CD4-positive, alpha-beta T cell (primary cell): ENCODE results near the gene TMCC3. TPM values are rescaled to one million over a fixed set of nuclear protein-coding genes. Genes with fewer than 3 reads are reported as not detected.

Experiments used
- ATAC-seq: fragments of 200-7000 bp; cut with Tn5 transposase; one replicate; pipeline ENCODE4 v1.10.0; 2022; ENCODE audit warnings: mild to moderate bottlenecking; ENCODE audit not compliant: poor library complexity
- CTCF ChIA-PET: fragments of 350-600 bp; sonication (Branson Sonifier 250); formaldehyde crosslinking; loops from one replicate; lab custom pipeline; 2021; ENCODE audit warnings: antibody characterized with exemption, inconsistent platforms; lab: Charles Lee
- POLR2A ChIA-PET: fragments of 350-600 bp; sonication (Branson Sonifier 250); formaldehyde crosslinking; loops from one replicate; lab custom pipeline; 2021; ENCODE audit warnings: antibody characterized with exemption, inconsistent platforms; lab: Charles Lee
- DNase-seq, 14 experiments: peaks; one replicate each; pipeline ENCODE4 v3.0.0-alpha.2; 2013 to 2020; ENCODE audit warnings: mixed read lengths in 2 of 14
- H3K27ac ChIP-seq, 2 donors: one replicate each; pipeline versions ENCODE4 v1.5.1 to v1.7.0; 2013; ENCODE audit warnings: low read length in 2 of 2, low read depth in 1 of 2, mild to moderate bottlenecking in 1 of 2
- H3K27me3 ChIP-seq, 2 experiments: 1 replicate in 1 of 2; 2 replicates in 1 of 2; pipeline versions ENCODE4 v1.6.1 to v1.7.0; 2013; ENCODE audit warnings: low read length in 2 of 2, control low read depth in 1 of 2, mild to moderate bottlenecking in 1 of 2, moderate library complexity in 1 of 2; ENCODE audit not compliant: insufficient read depth in 2 of 2, control insufficient read depth in 1 of 2
- H3K36me3 ChIP-seq: one replicate; pipeline ENCODE4 v1.6.1; 2013; ENCODE audit warnings: low read length, control low read depth; ENCODE audit not compliant: insufficient read depth
- H3K4me1 ChIP-seq: one replicate; pipeline ENCODE4 v1.6.1; 2013; ENCODE audit warnings: low read length, control low read depth; ENCODE audit not compliant: insufficient read depth
- H3K4me3 ChIP-seq: one replicate; pipeline ENCODE4 v1.5.1; 2013; ENCODE audit warnings: mild to moderate bottlenecking, low read length, moderate library complexity
- H3K9me3 ChIP-seq, 2 experiments: 1 replicate in 1 of 2; 2 replicates in 1 of 2; pipeline versions ENCODE4 v1.6.1 to v1.7.0; 2013; ENCODE audit warnings: low read length in 2 of 2, mild to moderate bottlenecking in 2 of 2, control low read depth in 1 of 2, moderate library complexity in 1 of 2; ENCODE audit not compliant: control insufficient read depth in 1 of 2, insufficient read depth in 1 of 2
- H3K27ac Mint-ChIP-seq: one replicate; pipeline ENCODE4 v1.8.0; 2020; ENCODE audit warnings: mixed read lengths
- H3K27me3 Mint-ChIP-seq: one replicate; pipeline ENCODE4 v1.8.0; 2021; ENCODE audit warnings: mixed read lengths
- H3K36me3 Mint-ChIP-seq: one replicate; pipeline ENCODE4 v1.8.0; 2021; ENCODE audit warnings: low read depth, mixed read lengths
- H3K4me1 Mint-ChIP-seq: one replicate; pipeline ENCODE4 v1.8.0; 2021; ENCODE audit warnings: low read depth, mixed read lengths
- H3K4me3 Mint-ChIP-seq: one replicate; pipeline ENCODE4 v1.8.0; 2020; ENCODE audit warnings: mild to moderate bottlenecking, mixed read lengths
- H3K9me3 Mint-ChIP-seq: one replicate; pipeline ENCODE4 v1.8.0; 2020; ENCODE audit warnings: mixed read lengths
- CTCF ChIP-seq: fragments of 200-600 bp; IDR thresholded peaks from one replicate; pipeline ENCODE4 v1.8.0; 2022; ENCODE audit warnings: antibody characterized with exemption, mild to moderate bottlenecking
- intact Hi-C, 2 experiments: fragments of 100-400 bp; cut with DNase I in 1 of 2; cut with micrococcal nuclease in 1 of 2; formaldehyde crosslinking; loops; one replicate each; pipeline versions ENCODE4 v1.15.1 to v1.9.0; 2023 to 2025; cut with DNase I, micrococcal nuclease
- total RNA-seq, 174 experiments: library from RNA in 2 of 174; stranded (reverse) in 2 of 174; gene quantifications; one replicate each; pipeline ENCODE4 v1.2.3 and lab custom pipeline; 2021 to 2026

TMCC3 gene
- total RNA-seq, 2 experiments from 2014 or later = 0.78 to 1.3 TPM

GRCh38 chr12:94588346-94588745 lies 62.0 kb downstream of the TMCC3 start:
- Histone ChIP-seq H3K4me1 (no peaks in the 10 kb centered on the region), H3K36me3 (no peaks in the 10 kb centered on the region), H3K27me3 (no peaks in the 10 kb centered on the region), H3K9me3 (no peaks in the 10 kb centered on the region), H3K4me3 (no peak overlapping the region), H3K27ac (no peak overlapping the region)
- H3K27me3 Mint-ChIP-seq = no peaks in the 10 kb centered on the region
- DNase-seq (no peak), ATAC-seq (no peak)
- H3K36me3 Mint-ChIP-seq = no peaks in the 10 kb centered on the region
- no peaks in the 10 kb centered on the region for H3K9me3 Mint-ChIP-seq
- intact Hi-C loops = no loop called here
- H3K4me1 Mint-ChIP-seq = no peaks in the 10 kb centered on the region
- ChIA-PET CTCF (no interaction called here), POLR2A (no interaction called here)
- H3K4me3 Mint-ChIP-seq = no peak overlapping the region
- no peak overlapping the region for H3K27ac Mint-ChIP-seq
- TF ChIP-seq CTCF = no peak

- no peak for DNase-seq
- intact Hi-C loops = no loop called here
- Mint-ChIP-seq H3K4me1 (no peaks in the 10 kb centered on the region), H3K27ac (no peak overlapping the region), H3K9me3 (no peaks in the 10 kb centered on the region), H3K27me3 (no peaks in the 10 kb centered on the region), H3K4me3 (no peak overlapping the region), H3K36me3 (no peaks in the 10 kb centered on the region)
- ChIA-PET CTCF (no interaction called here), POLR2A (no interaction called here)
- no peak for TF ChIP-seq CTCF
- Histone ChIP-seq H3K36me3 (no peaks in the 10 kb centered on the region), H3K27me3 (no peaks in the 10 kb centered on the region), H3K9me3 (no peaks in the 10 kb centered on the region), H3K4me1 (no peaks in the 10 kb centered on the region), H3K4me3 (no peak overlapping the region), H3K27ac (no peak overlapping the region)
- no peak for ATAC-seq
Measured at GRCh38 chr12:94587266-94588241, 62.8 kb downstream of the TMCC3 start.

- ChIA-PET POLR2A (no interaction called here), CTCF (no interaction called here)
- Mint-ChIP-seq H3K36me3 (no peaks in the 10 kb centered on the region), H3K4me3 (no peak overlapping the region), H3K27ac (no peak overlapping the region), H3K9me3 (no peaks in the 10 kb centered on the region), H3K4me1 (no peaks in the 10 kb centered on the region), H3K27me3 (no peaks in the 10 kb centered on the region)
- Histone ChIP-seq H3K27ac (no peak overlapping the region), H3K36me3 (no peaks in the 10 kb centered on the region), H3K4me1 (no peaks in the 10 kb centered on the region), H3K27me3 (no peaks in the 10 kb centered on the region), H3K4me3 (no peak overlapping the region), H3K9me3 (no peaks in the 10 kb centered on the region)
- no peak for TF ChIP-seq CTCF
- no peak for ATAC-seq
- DNase-seq = no peak
- intact Hi-C loops = no loop called here
Measured at GRCh38 chr12:94586589-94587259, 63.6 kb downstream of the TMCC3 start.
